Breast epithelium (tissue), 4 donors: Measurements from ENCODE around the gene PDE1C. TPM values are rescaled to one million over a fixed set of nuclear protein-coding genes. Genes with fewer than 3 reads are reported as not detected.

Experiments
- DNase-seq, 2 donors: peaks; one replicate each; pipeline ENCODE4 v3.0.0-alpha.2; 2019; ENCODE audit warnings: low spot score in 2 of 2
- H3K27ac ChIP-seq, 2 donors: fragments of 200-600 bp; sonication (generic) in 1 of 2; one replicate each; pipeline ENCODE4 v1.5.1; 2016 to 2019; ENCODE audit warnings: mild to moderate bottlenecking in 1 of 2
- H3K27me3 ChIP-seq, 2 donors: fragments of 200-600 bp; sonication (generic) in 1 of 2; one replicate each; pipeline versions ENCODE4 v1.5.1 to v1.6.0; 2017 to 2019; ENCODE audit warnings: control low read depth in 1 of 2, mild to moderate bottlenecking in 1 of 2
- H3K36me3 ChIP-seq: fragments of 200-600 bp; one replicate; pipeline ENCODE4 v1.5.1; 2019
- H3K4me1 ChIP-seq, 2 donors: fragments of 200-600 bp; sonication (generic); one replicate each; pipeline ENCODE4 v1.5.1; 2016 to 2019; ENCODE audit warnings: control low read depth in 1 of 2
- H3K4me3 ChIP-seq, 3 donors: fragments of 200-600 bp; sonication (generic); 1 replicate in 2 of 3; 2 replicates in 1 of 3; pipeline ENCODE4 v1.5.1; 2016 to 2019; ENCODE audit warnings: mild to moderate bottlenecking in 3 of 3, moderate library complexity in 2 of 3
- H3K9me3 ChIP-seq, 2 donors: fragments of 200-600 bp; sonication (generic) in 1 of 2; one replicate each; pipeline ENCODE4 v1.5.1; 2016 to 2019; ENCODE audit warnings: control low read depth in 1 of 2
- POLR2A ChIP-seq: fragments of 450-650 bp; IDR thresholded peaks from one replicate; pipeline ENCODE4 v1.6.1; 2016; ENCODE audit warnings: antibody characterized with exemption, mild to moderate bottlenecking, moderate library complexity
- POLR2AphosphoS5 ChIP-seq, 3 donors: sonication (generic); formaldehyde crosslinking; IDR thresholded peaks; one replicate each; pipeline ENCODE4 v1.6.1; 2017; ENCODE audit warnings: antibody characterized with exemption in 3 of 3
- intact Hi-C: fragments of 100-400 bp; cut with DNase I; formaldehyde crosslinking; loops from one replicate; pipeline ENCODE4 v1.15.1; 2023; ENCODE audit warnings: low total_unique reads
- total RNA-seq, 3 donors: library from RNA; depleted of rRNA; stranded (reverse); fragments of >200 nt; gene quantifications; one replicate each; pipeline ENCODE4 v1.1.0, GENCODE V29; 2016
- TF ChIP-seq, protein P1 (sequence below), 3 donors: fragments of 450-650 bp; IDR thresholded peaks; one replicate each; pipeline ENCODE4 v1.5.1; 2016 to 2017; ENCODE audit warnings: antibody characterized with exemption in 3 of 3, mild to moderate bottlenecking in 3 of 3, moderate library complexity in 3 of 3

The PDE1C gene
- total RNA-seq, 3 donors from 2014 or later, result 3.2 to 30.1 (median 18.7) TPM

DNA sequence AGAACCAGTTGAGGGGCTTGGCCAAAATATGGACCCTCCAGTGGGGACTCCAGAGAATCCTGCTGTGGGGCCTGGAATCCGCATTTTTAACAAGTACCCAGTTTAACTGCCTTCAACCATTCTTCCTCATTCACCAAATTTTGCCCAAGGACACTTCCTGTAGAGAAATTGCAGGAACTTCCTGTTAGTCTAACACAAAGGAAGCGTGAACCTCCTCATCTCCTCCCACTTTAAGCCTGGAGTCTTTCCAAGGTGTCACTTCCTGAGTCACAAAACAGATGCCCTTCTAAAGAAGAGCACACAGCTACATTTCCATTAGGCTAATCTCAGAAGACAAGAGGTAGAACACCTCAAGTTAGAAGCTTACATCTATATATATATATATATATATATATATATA lies 194.8 kb downstream of the PDE1C start:
- intact Hi-C loops, result no loop called here
- no peaks in the 10 kb centered on the region for H3K4me1 ChIP-seq
- no peak overlapping the region for H3K4me3 ChIP-seq
- no peak for DNase-seq
- H3K36me3 ChIP-seq, result no peaks in the 10 kb centered on the region
- peak overlapping the region in 1 of 2 donors; percentile 34 for H3K27ac ChIP-seq
- H3K9me3 ChIP-seq, result no peaks in the 10 kb centered on the region
- H3K27me3 ChIP-seq, result no peaks in the 10 kb centered on the region
- no peak for TF ChIP-seq POLR2AphosphoS5 (IDR thresholded peaks at IDR 0.05)

DNA sequence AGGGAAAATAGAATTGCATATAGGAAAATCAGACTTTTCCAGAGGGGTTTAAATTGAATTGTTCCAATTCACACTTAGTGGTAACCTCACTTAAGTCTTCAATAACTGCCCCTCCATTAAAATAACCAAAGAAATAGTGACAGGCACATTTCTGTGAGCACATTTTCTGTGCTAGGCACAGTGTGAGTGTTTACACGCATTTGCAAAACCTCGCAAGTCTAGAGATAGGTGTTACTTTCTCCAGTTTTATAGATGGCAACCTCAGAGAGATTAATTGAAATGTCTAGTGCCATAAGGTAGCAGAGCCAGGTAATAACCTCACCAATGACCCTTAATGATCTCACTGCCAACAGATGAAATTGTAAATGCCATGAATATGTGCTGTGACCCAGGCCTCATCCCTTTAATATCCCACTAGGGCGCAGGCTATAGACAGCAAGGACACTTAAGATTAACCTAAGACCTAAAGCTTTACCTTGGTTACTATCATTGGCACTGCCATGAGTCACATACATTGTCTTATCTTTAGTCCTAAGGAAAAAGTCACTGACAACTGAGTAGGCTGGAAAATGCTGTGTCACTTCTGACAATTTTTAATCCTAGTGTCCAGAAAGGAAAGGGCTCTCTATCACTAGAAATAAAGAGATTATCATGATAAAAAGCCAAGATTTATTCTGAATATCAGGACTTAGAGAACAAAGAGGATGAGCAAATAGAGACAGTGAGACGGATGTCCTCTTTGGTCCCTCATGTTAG lies 195.4 kb downstream of the PDE1C start:
- intact Hi-C loops, result no loop called here
- Histone ChIP-seq H3K36me3 (no peaks in the 10 kb centered on the region), H3K4me3 (no peak overlapping the region), H3K9me3 (no peaks in the 10 kb centered on the region), H3K27me3 (no peaks in the 10 kb centered on the region), H3K4me1 (no peaks in the 10 kb centered on the region), H3K27ac (peak overlapping the region in 1 of 2 donors; percentile 34)
- TF ChIP-seq POLR2AphosphoS5 (IDR thresholded peaks at IDR 0.05) (no peak), POLR2A (no peak)
- TF ChIP-seq, protein P1, sequence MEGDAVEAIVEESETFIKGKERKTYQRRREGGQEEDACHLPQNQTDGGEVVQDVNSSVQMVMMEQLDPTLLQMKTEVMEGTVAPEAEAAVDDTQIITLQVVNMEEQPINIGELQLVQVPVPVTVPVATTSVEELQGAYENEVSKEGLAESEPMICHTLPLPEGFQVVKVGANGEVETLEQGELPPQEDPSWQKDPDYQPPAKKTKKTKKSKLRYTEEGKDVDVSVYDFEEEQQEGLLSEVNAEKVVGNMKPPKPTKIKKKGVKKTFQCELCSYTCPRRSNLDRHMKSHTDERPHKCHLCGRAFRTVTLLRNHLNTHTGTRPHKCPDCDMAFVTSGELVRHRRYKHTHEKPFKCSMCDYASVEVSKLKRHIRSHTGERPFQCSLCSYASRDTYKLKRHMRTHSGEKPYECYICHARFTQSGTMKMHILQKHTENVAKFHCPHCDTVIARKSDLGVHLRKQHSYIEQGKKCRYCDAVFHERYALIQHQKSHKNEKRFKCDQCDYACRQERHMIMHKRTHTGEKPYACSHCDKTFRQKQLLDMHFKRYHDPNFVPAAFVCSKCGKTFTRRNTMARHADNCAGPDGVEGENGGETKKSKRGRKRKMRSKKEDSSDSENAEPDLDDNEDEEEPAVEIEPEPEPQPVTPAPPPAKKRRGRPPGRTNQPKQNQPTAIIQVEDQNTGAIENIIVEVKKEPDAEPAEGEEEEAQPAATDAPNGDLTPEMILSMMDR (IDR thresholded peaks at IDR 0.05), result no peak
- DNase-seq, result no peak

DNA sequence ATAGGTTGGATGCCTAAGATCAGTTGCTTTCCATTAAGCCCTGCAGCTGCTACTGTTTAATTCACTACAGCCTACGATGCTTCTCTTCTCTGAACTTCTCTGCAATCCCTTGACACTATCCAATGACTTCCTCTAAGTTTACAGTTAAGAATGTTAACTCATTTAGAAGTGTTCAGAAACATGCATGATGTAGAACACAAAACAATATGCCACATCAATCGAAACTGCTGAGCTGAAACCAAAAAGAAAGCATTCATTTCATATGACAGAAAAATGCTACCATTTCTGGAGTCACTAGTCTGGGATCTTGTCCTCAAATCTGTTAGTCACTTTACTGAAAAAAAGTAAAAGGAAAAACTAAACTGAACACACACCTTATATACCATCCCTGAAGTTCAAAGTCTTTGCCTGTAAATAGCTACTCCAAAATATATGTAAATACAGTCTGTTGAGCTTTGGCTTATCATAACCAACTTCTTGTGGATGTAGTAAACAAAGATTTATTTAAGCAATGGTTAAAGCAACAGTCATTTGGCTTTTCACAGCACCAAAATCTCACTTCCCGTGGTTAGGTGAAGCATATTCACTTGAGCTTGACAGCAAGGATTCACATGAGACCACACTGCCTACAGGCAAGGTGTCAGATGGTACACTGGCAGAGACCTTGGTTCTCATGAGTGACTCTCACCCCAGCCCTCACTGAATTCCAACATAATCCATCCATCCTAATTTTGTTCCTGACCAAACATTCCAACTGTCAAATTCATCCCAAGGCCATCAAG lies 196.2 kb downstream of the PDE1C start:
- no peak overlapping the region for H3K27ac ChIP-seq
- DNase-seq, result no peak
- H3K4me1 ChIP-seq, result no peaks in the 10 kb centered on the region
- no peaks in the 10 kb centered on the region for H3K36me3 ChIP-seq
- no peaks in the 10 kb centered on the region for H3K9me3 ChIP-seq
- intact Hi-C loops, result no loop called here
- no peak overlapping the region for H3K4me3 ChIP-seq
- TF ChIP-seq POLR2A (no peak), POLR2AphosphoS5 (IDR thresholded peaks at IDR 0.05) (no peak)
- H3K27me3 ChIP-seq, result no peaks in the 10 kb centered on the region

DNA sequence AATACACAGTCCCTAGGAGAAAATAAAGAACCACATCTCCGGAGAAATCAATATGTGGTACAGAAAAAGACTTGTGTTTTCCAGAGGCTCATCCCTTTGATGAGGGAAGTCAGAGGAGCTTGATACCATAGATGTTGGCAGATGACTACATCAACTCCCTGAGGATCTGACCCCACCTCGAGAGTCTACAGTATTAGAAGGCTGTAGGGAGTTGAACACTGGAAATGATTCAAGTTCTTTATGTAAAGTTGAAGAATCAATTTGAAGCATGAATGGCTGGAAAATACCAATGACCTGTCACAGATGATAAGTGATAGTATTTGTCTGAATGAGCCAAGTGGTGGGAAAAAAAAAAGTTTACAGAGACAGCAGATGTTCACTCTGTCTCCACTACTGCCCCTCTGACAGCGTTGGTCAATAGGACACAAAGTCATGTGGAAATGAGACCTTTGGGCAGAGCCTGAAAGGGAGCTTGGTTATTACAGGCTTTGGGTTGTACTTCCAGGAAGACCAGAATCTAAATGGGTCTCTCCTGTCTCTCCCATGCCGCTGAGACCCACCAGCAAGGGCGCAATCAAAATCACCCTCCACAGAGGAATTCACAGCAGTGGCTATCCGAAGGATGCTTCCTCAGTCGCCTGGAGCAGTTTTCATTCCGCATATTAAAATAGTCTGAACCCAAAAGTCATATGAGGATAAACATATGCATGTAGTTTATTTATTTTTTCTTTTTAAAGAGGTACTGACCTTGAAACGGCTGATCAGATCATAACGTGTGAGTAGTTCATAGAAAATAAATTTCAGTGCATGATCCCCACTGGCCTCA lies 197.4 kb downstream of the PDE1C start:
- no peak for TF ChIP-seq POLR2A
- no peak for DNase-seq
- Histone ChIP-seq H3K27ac (no peak overlapping the region), H3K27me3 (no peaks in the 10 kb centered on the region), H3K4me1 (no peaks in the 10 kb centered on the region), H3K36me3 (no peaks in the 10 kb centered on the region), H3K9me3 (peaks cover 0 to 9% of the 10 kb centered on the region in 2 donors), H3K4me3 (no peak overlapping the region)
- intact Hi-C loops, result no loop called here

DNA sequence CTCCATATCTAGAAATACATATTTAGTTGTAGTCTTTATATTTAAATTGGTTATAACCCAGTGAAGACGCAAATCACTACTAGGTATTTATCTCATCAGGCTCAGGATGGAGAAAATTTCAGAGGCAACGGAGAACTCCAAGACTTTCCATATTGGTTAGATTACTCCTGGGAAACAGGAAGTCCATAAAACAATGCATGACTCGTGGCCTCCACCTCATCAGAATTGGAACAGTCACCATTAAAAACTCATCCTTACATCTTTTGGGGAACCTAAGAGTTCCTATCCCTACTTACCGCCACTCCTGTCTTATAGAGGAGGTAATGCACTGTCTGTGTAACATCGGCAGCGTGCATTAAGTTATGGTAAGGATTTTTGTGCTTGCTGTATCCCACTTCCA lies 205.6 kb downstream of the PDE1C start:
- H3K4me1 ChIP-seq, result no peaks in the 10 kb centered on the region
- H3K4me3 ChIP-seq, result no peak overlapping the region
- H3K27me3 ChIP-seq, result no peaks in the 10 kb centered on the region
- TF ChIP-seq POLR2A, result no peak
- DNase-seq, result no peak
- no peak overlapping the region for H3K27ac ChIP-seq
- intact Hi-C loops, result no loop called here
- H3K9me3 ChIP-seq, result peaks cover 0 to 9% of the 10 kb centered on the region in 2 donors
- no peaks in the 10 kb centered on the region for H3K36me3 ChIP-seq

DNA sequence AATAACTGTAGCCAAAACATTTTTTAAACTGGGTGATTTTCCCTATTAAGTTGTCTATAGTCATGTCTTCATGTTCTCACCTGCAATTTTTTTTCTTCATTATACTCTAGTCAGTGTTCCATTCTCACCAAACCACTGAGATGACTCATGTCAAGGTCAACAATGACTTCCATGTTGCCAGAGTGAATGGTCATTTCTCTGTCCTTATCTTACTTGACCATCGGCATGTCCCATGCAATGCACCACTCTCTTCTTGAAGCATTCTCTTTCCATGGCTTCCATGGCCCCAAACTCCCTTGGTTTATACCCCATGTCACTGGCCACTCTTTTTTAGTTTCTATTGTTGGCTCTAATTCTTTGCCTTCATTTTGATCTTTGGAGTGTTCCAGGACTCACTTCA lies 209.3 kb downstream of the PDE1C start:
- no peak overlapping the region for H3K27ac ChIP-seq
- no peaks in the 10 kb centered on the region for H3K4me1 ChIP-seq
- no peaks in the 10 kb centered on the region for H3K36me3 ChIP-seq
- H3K9me3 ChIP-seq, result no peaks in the 10 kb centered on the region
- no peak for TF ChIP-seq POLR2A
- TF ChIP-seq POLR2AphosphoS5 (IDR thresholded peaks at IDR 0.05), result no peak
- TF ChIP-seq, protein P1 (IDR thresholded peaks at IDR 0.05), result no peak
- DNase-seq, result no peak
- intact Hi-C loops, result no loop called here
- H3K27me3 ChIP-seq, result no peaks in the 10 kb centered on the region
- no peak overlapping the region for H3K4me3 ChIP-seq
